H1 (cell line): ENCODE results near the gene CPSF4L. TPM values are rescaled to one million over a fixed set of nuclear protein-coding genes. Genes with fewer than 3 reads are reported as not detected.

Experiments
- CBX5 ChIP-seq: fragments of 300-800, 300-1000 bp; sonication (generic); IDR thresholded peaks from 2 replicates; pipeline ENCODE4 v1.7.1; 2016; ENCODE audit warnings: antibody characterized with exemption, low read length, low read depth
- CHD2 ChIP-seq: IDR thresholded peaks from 2 replicates; pipeline ENCODE4 v1.6.1; 2012; ENCODE audit warnings: low read length, improper control_type of control experiment
- MAX ChIP-seq: IDR thresholded peaks from 2 replicates; pipeline ENCODE4 v1.6.1; 2012; ENCODE audit warnings: inconsistent platforms
- NANOG ChIP-seq: IDR thresholded peaks from 2 replicates; pipeline ENCODE4 v1.6.1; 2011; ENCODE audit warnings: low read length, low read depth, mild to moderate bottlenecking, inconsistent platforms; ENCODE audit not compliant: insufficient read depth, poor library complexity, severe bottlenecking
- POLR2AphosphoS5 ChIP-seq: IDR thresholded peaks from 2 replicates; pipeline ENCODE4 v1.6.1; 2011; ENCODE audit warnings: low read depth, low read length
- POU5F1 ChIP-seq: IDR thresholded peaks from 2 replicates; pipeline ENCODE4 v1.6.1; 2011; ENCODE audit warnings: low read depth, mild to moderate bottlenecking, low read length, moderate library complexity
- RAD21 ChIP-seq, 2 experiments: IDR thresholded peaks in 1 of 2; conservative IDR thresholded peaks in 1 of 2; 2 replicates each; pipeline ENCODE4 v1.6.1; 2011; ENCODE audit warnings: low read depth in 2 of 2, low read length in 2 of 2, improper control_type of control experiment in 1 of 2, inconsistent platforms in 1 of 2, mild to moderate bottlenecking in 1 of 2, moderate library complexity in 1 of 2
- SAP30 ChIP-seq: fragments of 300-600 bp; sonication (generic); IDR thresholded peaks from 2 replicates; pipeline ENCODE4 v1.7.1; 2012; ENCODE audit warnings: low read length, moderate library complexity, mild to moderate bottlenecking, inconsistent platforms; ENCODE audit not compliant: insufficient read depth, insufficient replicate concordance
- SIX5 ChIP-seq: IDR thresholded peaks from 2 replicates; pipeline ENCODE4 v1.6.1; 2011; ENCODE audit warnings: mild to moderate bottlenecking, low read depth, low read length
- TEAD4 ChIP-seq: IDR thresholded peaks from 2 replicates; pipeline ENCODE4 v1.6.1; 2012; ENCODE audit warnings: low read depth, low read length, inconsistent platforms, mixed read lengths
- ZNF274 ChIP-seq: IDR thresholded peaks from 2 replicates; pipeline ENCODE4 v1.7.0; 2012; ENCODE audit warnings: low read length, borderline replicate concordance; ENCODE audit errors: extremely low read depth
- polyA plus RNA-seq, 7 experiments: library from polyadenylated mRNA; depleted of rRNA in 3 of 7; stranded (reverse) in 5 of 7; unstranded in 2 of 7; fragments of >200 nt in 5 of 7; fragments of 200-250 nt in 2 of 7; gene quantifications; 1 replicate in 5 of 7; 2 replicates in 1 of 7; 4 replicates in 1 of 7; pipeline versions ENCODE4 v1.2.1 to v1.2.3, GENCODE V29; 2011 to 2013; ENCODE audit warnings: missing spikeins in 2 of 7, mixed read lengths in 2 of 7
- total RNA-seq: library from RNA; stranded (reverse); fragmentation: NEBNext Ultra II Directional; extraction: Animal tissue kit (Norgen Biotek cat#: 25700); gene quantifications from 2 replicates; pipeline ENCODE4 v1.2.1, GENCODE V29; 2021
- TF ChIP-seq, protein P1 (sequence below): fragments of 300-600 bp; sonication (generic); IDR thresholded peaks from 2 replicates; pipeline ENCODE4 v1.7.1; 2012; ENCODE audit warnings: low read length, moderate library complexity, mild to moderate bottlenecking, inconsistent platforms; ENCODE audit not compliant: insufficient replicate concordance

Gene CPSF4L
- total and polyA plus RNA-seq, 2 of the 8 experiments (the other 6 are each of a cell fraction or from before 2014, with no cell fraction given), result not detected

DNA sequence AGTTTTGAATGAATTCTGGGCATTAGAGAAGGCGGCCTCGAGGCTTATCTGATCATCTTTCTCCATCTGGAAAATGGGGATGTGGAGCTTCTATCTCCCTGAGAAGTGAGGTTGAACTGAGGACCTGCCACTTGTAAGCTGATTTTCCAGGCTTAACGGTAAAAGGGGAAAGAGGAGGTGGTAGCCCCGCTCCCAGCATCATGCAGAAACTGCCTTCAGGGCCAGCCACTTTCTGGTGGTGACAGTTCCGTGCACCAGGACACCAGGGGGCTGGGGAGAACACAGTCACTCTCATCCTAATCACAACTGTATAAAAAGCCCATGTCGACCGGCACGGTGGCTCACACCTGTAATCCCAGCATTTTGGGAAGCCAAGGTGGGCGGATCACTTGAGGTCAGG lies 20.9 kb upstream of the CPSF4L start (continued):
- TF ChIP-seq, protein P1, sequence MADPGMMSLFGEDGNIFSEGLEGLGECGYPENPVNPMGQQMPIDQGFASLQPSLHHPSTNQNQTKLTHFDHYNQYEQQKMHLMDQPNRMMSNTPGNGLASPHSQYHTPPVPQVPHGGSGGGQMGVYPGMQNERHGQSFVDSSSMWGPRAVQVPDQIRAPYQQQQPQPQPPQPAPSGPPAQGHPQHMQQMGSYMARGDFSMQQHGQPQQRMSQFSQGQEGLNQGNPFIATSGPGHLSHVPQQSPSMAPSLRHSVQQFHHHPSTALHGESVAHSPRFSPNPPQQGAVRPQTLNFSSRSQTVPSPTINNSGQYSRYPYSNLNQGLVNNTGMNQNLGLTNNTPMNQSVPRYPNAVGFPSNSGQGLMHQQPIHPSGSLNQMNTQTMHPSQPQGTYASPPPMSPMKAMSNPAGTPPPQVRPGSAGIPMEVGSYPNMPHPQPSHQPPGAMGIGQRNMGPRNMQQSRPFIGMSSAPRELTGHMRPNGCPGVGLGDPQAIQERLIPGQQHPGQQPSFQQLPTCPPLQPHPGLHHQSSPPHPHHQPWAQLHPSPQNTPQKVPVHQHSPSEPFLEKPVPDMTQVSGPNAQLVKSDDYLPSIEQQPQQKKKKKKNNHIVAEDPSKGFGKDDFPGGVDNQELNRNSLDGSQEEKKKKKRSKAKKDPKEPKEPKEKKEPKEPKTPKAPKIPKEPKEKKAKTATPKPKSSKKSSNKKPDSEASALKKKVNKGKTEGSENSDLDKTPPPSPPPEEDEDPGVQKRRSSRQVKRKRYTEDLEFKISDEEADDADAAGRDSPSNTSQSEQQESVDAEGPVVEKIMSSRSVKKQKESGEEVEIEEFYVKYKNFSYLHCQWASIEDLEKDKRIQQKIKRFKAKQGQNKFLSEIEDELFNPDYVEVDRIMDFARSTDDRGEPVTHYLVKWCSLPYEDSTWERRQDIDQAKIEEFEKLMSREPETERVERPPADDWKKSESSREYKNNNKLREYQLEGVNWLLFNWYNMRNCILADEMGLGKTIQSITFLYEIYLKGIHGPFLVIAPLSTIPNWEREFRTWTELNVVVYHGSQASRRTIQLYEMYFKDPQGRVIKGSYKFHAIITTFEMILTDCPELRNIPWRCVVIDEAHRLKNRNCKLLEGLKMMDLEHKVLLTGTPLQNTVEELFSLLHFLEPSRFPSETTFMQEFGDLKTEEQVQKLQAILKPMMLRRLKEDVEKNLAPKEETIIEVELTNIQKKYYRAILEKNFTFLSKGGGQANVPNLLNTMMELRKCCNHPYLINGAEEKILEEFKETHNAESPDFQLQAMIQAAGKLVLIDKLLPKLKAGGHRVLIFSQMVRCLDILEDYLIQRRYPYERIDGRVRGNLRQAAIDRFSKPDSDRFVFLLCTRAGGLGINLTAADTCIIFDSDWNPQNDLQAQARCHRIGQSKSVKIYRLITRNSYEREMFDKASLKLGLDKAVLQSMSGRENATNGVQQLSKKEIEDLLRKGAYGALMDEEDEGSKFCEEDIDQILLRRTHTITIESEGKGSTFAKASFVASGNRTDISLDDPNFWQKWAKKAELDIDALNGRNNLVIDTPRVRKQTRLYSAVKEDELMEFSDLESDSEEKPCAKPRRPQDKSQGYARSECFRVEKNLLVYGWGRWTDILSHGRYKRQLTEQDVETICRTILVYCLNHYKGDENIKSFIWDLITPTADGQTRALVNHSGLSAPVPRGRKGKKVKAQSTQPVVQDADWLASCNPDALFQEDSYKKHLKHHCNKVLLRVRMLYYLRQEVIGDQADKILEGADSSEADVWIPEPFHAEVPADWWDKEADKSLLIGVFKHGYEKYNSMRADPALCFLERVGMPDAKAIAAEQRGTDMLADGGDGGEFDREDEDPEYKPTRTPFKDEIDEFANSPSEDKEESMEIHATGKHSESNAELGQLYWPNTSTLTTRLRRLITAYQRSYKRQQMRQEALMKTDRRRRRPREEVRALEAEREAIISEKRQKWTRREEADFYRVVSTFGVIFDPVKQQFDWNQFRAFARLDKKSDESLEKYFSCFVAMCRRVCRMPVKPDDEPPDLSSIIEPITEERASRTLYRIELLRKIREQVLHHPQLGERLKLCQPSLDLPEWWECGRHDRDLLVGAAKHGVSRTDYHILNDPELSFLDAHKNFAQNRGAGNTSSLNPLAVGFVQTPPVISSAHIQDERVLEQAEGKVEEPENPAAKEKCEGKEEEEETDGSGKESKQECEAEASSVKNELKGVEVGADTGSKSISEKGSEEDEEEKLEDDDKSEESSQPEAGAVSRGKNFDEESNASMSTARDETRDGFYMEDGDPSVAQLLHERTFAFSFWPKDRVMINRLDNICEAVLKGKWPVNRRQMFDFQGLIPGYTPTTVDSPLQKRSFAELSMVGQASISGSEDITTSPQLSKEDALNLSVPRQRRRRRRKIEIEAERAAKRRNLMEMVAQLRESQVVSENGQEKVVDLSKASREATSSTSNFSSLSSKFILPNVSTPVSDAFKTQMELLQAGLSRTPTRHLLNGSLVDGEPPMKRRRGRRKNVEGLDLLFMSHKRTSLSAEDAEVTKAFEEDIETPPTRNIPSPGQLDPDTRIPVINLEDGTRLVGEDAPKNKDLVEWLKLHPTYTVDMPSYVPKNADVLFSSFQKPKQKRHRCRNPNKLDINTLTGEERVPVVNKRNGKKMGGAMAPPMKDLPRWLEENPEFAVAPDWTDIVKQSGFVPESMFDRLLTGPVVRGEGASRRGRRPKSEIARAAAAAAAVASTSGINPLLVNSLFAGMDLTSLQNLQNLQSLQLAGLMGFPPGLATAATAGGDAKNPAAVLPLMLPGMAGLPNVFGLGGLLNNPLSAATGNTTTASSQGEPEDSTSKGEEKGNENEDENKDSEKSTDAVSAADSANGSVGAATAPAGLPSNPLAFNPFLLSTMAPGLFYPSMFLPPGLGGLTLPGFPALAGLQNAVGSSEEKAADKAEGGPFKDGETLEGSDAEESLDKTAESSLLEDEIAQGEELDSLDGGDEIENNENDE, result no peak
- no peak for TF ChIP-seq SAP30
- no peak for TF ChIP-seq POLR2AphosphoS5
- TF ChIP-seq CHD2, result no peak
- TF ChIP-seq MAX, result no peak
- no peak for TF ChIP-seq CBX5
- no peak for TF ChIP-seq POU5F1
- no peak for TF ChIP-seq TEAD4
- no peak for TF ChIP-seq NANOG
- TF ChIP-seq RAD21 (IDR thresholded peaks at IDR 0.05 in 1 of 2, conservative IDR thresholded peaks at IDR 0.05 in 1 of 2; ENCODE audit: low read depth in 2 of 2, low read length in 2 of 2), result no peak
- TF ChIP-seq SIX5, result no peak
- no peak for TF ChIP-seq ZNF274
